Measurements from ENCODE around the gene ZNF845.
"Not testable (repeated sequence)": the region's sequence is repeated elsewhere in the genome, so short reads cannot be mapped to it uniquely, and the experiment has no call there.

The ZNF845 gene

DNA sequence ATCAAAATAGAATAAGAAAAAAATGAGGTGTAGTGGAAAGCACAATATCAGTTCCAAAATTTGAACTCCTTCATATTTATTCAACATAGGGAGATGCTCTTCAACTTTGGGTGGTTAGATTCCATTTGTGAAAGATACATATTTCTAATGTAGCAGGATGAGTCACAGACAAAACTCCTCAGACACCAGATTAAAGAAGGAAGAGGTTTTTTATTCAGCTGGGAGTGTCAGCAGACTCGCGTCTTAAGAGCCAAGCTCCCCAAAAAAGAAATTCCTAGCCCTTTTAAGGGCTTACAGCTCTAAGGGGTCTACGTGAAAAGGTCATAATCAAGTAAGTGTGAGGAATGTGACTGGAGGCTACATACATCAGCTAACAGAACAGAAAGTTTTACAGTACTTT is 54.6 kb downstream of the ZNF845 start:
- TF ChIP-seq NFRKB (IDR thresholded peaks at IDR 0.05) (no peak), FOXK2 (IDR thresholded peaks at IDR 0.05) (no peak), LEF1 (IDR thresholded peaks at IDR 0.05; ENCODE audit: borderline replicate concordance) (no peak), L3MBTL2 (conservative IDR thresholded peaks at IDR 0.05) (no peak), ARNT (IDR thresholded peaks at IDR 0.05) (no peak), ZNF384 (IDR thresholded peaks at IDR 0.05) (no peak), HDGF (IDR thresholded peaks at IDR 0.05; ENCODE audit: borderline replicate concordance) (no peak), FOXA1 (IDR thresholded peaks at IDR 0.05) (no peak), BHLHE40 (IDR thresholded peaks at IDR 0.05; ENCODE audit: borderline replicate concordance) (no peak), ELF4 (IDR thresholded peaks at IDR 0.05) (no peak), SUZ12 (IDR thresholded peaks at IDR 0.05) (no peak), CTBP1 (IDR thresholded peaks at IDR 0.05; ENCODE audit: borderline replicate concordance) (no peak)
- TF ChIP-seq, protein P1, sequence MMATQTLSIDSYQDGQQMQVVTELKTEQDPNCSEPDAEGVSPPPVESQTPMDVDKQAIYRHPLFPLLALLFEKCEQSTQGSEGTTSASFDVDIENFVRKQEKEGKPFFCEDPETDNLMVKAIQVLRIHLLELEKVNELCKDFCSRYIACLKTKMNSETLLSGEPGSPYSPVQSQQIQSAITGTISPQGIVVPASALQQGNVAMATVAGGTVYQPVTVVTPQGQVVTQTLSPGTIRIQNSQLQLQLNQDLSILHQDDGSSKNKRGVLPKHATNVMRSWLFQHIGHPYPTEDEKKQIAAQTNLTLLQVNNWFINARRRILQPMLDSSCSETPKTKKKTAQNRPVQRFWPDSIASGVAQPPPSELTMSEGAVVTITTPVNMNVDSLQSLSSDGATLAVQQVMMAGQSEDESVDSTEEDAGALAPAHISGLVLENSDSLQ (IDR thresholded peaks at IDR 0.05): no peak
- ChIA-PET CTCF (no interaction called here), POLR2A (no interaction called here)
- DNase-seq (ENCODE audit: extremely low spot score): no peak

DNA sequence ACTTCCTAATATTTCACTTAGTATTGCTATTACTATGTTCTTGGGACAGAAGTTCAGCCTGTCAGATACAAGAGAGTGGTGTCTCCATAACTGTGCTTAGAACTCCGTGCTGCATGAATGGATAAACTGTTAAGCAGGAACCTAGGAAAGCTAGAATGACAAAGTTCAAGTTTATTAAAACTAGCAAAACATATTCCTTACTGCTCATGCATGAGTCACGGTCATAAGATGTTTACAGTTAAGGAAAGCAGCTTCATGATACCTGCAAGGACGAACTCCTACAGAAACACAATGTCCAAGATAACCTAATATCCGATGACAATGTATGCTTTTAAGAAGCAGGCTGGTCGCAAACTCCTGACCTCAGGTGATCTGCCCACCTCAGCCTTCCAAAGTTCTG is 55.4 kb downstream of the ZNF845 start:
- TF ChIP-seq ZNF384 (IDR thresholded peaks at IDR 0.05): no peak
- TF ChIP-seq SUZ12 (IDR thresholded peaks at IDR 0.05): no peak
- no peak for TF ChIP-seq LEF1 (IDR thresholded peaks at IDR 0.05; ENCODE audit: borderline replicate concordance)
- TF ChIP-seq FOXA1 (IDR thresholded peaks at IDR 0.05): no peak
- no peak for TF ChIP-seq ARNT (IDR thresholded peaks at IDR 0.05)
- TF ChIP-seq TARDBP (IDR thresholded peaks at IDR 0.05): no peak
- TF ChIP-seq BHLHE40 (IDR thresholded peaks at IDR 0.05; ENCODE audit: borderline replicate concordance): no peak
- TF ChIP-seq SP1 (IDR thresholded peaks at IDR 0.05): no peak
- TF ChIP-seq FOXK2 (IDR thresholded peaks at IDR 0.05): no peak
- no peak for TF ChIP-seq HDGF (IDR thresholded peaks at IDR 0.05; ENCODE audit: borderline replicate concordance)
- TF ChIP-seq FOXM1 (IDR thresholded peaks at IDR 0.05; ENCODE audit: borderline replicate concordance): no peak
- TF ChIP-seq, protein P1 (IDR thresholded peaks at IDR 0.05): no peak
- no peak for DNase-seq (ENCODE audit: extremely low spot score)
- ChIA-PET POLR2A (no interaction called here), CTCF (no interaction called here)

DNA sequence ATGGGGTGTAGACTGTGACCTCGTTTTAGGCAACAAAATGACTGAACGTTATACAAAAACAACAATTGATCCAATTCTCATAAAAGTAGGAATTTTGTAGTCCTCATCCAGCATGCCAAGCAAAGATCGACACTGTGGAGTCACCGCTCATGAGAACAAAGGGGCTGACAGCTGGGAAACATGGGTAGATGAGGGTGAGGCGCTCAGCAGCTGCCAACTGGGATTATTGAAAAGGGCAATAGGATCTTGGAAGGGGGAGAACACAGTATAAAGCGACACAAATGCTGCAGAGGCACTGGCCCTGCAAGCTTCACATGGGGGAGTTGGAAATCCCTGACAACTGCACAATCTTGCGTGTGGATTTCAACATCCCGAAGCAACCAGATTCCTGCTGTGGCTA is 56.0 kb downstream of the ZNF845 start:
- no peak for DNase-seq (ENCODE audit: extremely low spot score)
- ChIA-PET POLR2A (no interaction called here), CTCF (no interaction called here)
- TF ChIP-seq L3MBTL2 (conservative IDR thresholded peaks at IDR 0.05) (no peak), LEF1 (IDR thresholded peaks at IDR 0.05; ENCODE audit: borderline replicate concordance) (no peak), SUZ12 (IDR thresholded peaks at IDR 0.05) (no peak), TARDBP (IDR thresholded peaks at IDR 0.05) (no peak), FOXM1 (IDR thresholded peaks at IDR 0.05; ENCODE audit: borderline replicate concordance) (no peak), ELF4 (IDR thresholded peaks at IDR 0.05) (no peak), SP1 (IDR thresholded peaks at IDR 0.05) (no peak), BHLHE40 (IDR thresholded peaks at IDR 0.05; ENCODE audit: borderline replicate concordance) (no peak), NFRKB (IDR thresholded peaks at IDR 0.05) (no peak), FOXK2 (IDR thresholded peaks at IDR 0.05) (no peak), HDGF (IDR thresholded peaks at IDR 0.05; ENCODE audit: borderline replicate concordance) (no peak), ARNT (IDR thresholded peaks at IDR 0.05) (no peak), CTBP1 (IDR thresholded peaks at IDR 0.05; ENCODE audit: borderline replicate concordance) (no peak), ZNF384 (IDR thresholded peaks at IDR 0.05) (no peak), FOXA1 (IDR thresholded peaks at IDR 0.05) (no peak)
- TF ChIP-seq, protein P1 (IDR thresholded peaks at IDR 0.05): no peak

DNA sequence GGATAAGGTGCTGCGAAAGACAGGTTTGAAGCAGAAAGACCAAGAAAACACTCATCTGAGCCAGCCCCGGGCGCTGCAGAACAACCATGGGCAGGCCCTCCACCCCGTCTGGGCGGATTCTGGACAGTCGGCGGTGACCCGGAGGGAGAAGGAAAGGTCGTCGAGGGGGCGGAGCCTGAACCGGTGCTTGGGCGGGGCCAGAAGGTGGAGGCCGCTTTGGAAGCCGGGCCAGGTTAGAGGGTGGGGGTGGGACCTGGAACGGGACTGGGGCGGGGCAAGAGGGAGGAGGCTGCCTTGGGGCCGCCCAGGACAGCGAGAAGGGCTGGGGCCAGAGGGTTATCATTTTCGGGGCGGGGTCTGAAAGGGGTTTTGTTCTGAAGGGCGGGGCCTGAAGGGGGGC is 56.4 kb downstream of the ZNF845 start:
- ChIA-PET CTCF (no interaction called here), POLR2A (no interaction called here)
- DNase-seq (ENCODE audit: extremely low spot score): no peak
- no peak for TF ChIP-seq NFRKB (IDR thresholded peaks at IDR 0.05)
- TF ChIP-seq TARDBP (IDR thresholded peaks at IDR 0.05): no peak
- TF ChIP-seq ZNF384 (IDR thresholded peaks at IDR 0.05): no peak
- no peak for TF ChIP-seq ELF4 (IDR thresholded peaks at IDR 0.05)
- no peak for TF ChIP-seq SP1 (IDR thresholded peaks at IDR 0.05)
- no peak for TF ChIP-seq FOXK2 (IDR thresholded peaks at IDR 0.05)
- TF ChIP-seq LEF1 (IDR thresholded peaks at IDR 0.05; ENCODE audit: borderline replicate concordance): no peak
- no peak for TF ChIP-seq L3MBTL2 (conservative IDR thresholded peaks at IDR 0.05)

DNA sequence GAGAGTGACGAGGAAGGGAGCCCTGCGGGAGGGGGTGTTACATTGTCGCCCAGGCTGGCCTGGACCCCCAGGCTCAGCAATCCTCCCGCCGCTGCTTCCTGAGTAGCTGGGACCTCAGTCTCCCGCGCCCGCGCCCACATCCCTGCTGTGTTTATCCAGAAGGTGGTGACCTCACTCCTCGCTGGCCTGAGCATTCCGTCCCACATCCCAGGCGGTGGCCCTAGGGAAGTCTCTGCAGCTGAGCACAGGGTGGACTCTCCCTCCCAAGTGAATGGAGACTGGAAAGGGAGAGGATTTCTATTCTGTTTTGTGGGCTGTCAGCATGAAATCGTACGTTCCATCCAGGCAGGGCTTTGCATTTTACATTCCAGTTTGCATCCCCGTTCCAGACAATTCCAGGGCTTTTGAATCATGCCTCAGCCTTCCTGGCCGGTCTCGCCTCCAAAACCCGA is 61.0 kb downstream of the ZNF845 start:
- CTCF ChIA-PET: no interaction called here
- peak; percentile 5 for DNase-seq (ENCODE audit: extremely low spot score)
- no peak for TF ChIP-seq HDGF (IDR thresholded peaks at IDR 0.05; ENCODE audit: borderline replicate concordance)
- no peak for TF ChIP-seq LEF1 (IDR thresholded peaks at IDR 0.05; ENCODE audit: borderline replicate concordance)
- TF ChIP-seq BHLHE40 (IDR thresholded peaks at IDR 0.05; ENCODE audit: borderline replicate concordance): no peak
- no peak for TF ChIP-seq ZNF384 (IDR thresholded peaks at IDR 0.05)
- POLR2A ChIA-PET: no interaction called here

DNA sequence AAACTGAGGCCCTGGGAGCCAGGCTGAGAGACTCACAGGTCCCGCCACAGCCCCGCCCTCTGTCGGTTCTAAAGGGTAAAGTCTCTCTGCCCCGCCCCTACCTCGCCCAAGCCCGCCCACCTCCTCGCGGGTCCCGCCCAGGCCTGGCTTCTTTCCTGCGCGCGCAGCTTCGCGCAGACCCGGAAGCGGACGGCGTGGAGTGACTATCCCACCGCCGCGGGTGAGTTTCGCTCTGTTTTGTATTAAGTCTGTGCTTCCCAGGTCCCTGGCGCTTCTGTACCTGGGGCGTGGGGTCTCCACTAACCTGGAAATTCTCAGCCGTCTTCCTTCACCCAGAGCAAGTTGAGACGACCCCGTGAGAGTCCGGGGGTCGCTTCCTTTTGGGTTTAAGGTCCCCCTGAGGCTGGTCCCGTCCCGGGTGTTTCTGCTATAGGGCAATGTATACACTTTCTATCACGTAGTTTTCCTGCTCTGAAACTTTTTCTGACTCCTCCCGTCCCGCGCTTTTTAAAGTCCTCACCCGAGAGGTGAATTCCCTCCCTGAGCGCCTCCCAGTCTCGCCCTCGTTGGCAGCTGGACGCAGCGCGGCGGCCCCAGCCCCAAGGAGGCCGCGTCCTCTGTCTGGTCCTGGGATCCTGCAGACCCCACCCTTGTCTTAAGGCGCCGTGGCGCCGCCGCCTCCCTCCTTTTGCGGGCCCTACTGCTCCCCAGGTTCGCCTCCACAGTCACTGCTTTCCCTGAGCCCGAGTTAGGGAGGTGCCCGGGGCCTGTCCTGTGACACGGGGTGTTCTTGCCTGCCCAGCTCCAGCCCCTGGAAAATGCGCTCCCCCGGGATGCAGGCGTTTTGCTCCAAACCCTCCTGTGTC is 61.7 kb downstream of the ZNF845 start, which contains the start of gene ZNF765:
Gene ZNF765 (plus strand): TSS at position 176 of the 866 bp plus-strand sequence. CDS start 2,867 bp downstream, outside the sequence.
- CTCF ChIA-PET: no interaction called here
- peak; percentile 88 for DNase-seq (ENCODE audit: extremely low spot score)
- POLR2A ChIA-PET: no interaction called here
- TF ChIP-seq CTBP1 (IDR thresholded peaks at IDR 0.05; ENCODE audit: borderline replicate concordance): no peak
- TF ChIP-seq L3MBTL2 (conservative IDR thresholded peaks at IDR 0.05): peak; percentile 25; the same call in 1 of the 2 replicates
- TF ChIP-seq ELF4 (IDR thresholded peaks at IDR 0.05): peak; percentile 86

DNA sequence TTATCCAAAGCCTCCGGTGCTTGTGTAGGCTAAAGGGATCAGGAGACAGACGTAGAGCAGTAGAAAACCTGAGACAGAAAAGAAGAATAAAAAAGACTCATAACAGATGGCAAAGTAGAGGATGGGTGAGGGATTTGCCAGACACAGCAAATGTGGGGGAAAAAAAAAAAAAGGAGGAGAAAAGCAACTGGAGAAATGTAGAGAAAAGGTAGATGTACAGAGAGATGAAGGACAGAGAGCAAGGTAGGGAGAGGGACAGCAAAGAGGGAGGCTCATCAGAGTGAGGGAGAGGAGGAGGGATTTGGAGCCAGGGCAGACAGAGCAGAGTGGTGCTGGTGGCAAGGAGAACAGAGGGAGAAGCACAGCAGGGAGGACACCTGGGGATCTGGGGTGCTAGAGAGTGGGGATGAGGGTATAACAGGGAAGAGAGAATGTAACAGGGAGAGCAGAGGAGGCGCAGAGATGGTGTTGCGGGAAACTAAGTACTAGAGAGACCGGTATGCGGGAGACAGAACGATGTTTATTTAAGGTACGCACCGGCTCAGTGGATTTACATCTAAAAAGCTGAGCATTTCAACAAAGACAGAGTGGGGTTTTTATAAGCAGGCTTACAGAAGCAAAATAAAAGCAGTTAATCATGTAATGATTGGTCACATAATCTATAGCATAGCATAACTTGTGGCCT is 62.4 kb downstream of the ZNF845 start:
- not testable (repeated sequence) for DNase-seq (ENCODE audit: extremely low spot score)

More for the DNA sequence above, 62.4 kb downstream of the ZNF845 start:
- CTCF ChIA-PET, POLR2A ChIA-PET: not testable (repeated sequence)
